GM19023 (cell line): ENCODE results near the gene ARL3.
"Not testable (repeated sequence)": the region's sequence is repeated elsewhere in the genome, so short reads cannot be mapped to it uniquely, and the experiment has no call there.

ENCODE experiments used
- ATAC-seq: cut with Tn5 transposase; IDR thresholded peaks from one replicate; pipeline ENCODE4 v1.9.1; 2021; ENCODE audit warnings: mild to moderate bottlenecking, moderate library complexity; ENCODE audit not compliant: unreplicated experiment

Gene ARL3

DNA sequence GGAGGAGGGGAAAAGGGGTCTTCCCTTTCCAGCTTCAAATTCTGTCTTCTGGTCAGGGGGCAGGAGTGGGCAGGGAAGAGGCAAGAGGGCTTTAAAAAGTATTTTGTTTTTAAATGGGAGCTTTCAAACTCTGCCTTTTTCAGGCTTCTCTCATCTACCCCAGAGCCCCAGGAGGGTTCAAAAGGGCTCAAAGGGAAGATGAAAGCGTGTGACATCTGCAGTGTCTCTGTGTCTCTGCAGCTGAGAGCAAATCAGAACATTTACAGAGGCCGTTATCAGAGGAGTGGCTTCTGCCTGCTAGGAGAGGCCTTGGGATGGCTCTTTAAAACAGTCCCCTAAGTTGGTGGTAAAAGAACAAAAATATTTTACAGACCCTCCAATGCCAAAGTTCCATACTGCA is 39.6 kb downstream of the ARL3 start:
- no peak for ATAC-seq

DNA sequence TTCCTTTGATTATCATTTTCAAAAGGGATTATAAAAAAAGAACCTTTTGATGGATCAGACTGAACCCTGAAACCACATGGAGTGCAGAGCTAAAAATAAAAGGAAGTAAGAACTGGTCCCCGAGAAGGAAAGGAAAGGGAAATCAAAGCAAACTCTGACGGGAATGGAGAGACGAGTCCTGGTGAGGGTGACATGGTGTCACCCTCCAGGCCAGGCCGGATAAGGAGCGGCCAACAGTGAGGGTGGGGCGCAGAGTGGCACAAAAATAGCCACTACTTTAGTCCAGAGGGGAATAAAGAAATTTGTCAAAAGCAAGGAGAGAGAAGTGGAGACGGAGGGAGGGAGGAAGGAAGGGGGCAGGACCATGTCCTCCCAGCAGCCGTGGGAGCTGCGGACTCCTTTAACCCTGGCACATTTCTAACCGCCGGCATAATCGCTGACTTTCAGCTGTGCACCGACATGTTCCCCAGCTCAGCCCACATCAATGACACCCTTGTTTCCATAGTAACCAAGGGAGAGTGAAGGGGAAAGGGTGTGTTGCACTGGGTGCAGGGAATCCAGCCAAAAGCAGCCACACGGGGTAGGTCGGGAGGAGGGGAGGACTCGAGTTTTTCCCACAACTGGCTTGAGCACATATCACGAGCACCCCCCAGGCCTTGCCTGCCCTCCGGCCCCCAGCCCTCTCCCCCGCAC is 40.2 kb downstream of the ARL3 start:
- no peak for ATAC-seq

DNA sequence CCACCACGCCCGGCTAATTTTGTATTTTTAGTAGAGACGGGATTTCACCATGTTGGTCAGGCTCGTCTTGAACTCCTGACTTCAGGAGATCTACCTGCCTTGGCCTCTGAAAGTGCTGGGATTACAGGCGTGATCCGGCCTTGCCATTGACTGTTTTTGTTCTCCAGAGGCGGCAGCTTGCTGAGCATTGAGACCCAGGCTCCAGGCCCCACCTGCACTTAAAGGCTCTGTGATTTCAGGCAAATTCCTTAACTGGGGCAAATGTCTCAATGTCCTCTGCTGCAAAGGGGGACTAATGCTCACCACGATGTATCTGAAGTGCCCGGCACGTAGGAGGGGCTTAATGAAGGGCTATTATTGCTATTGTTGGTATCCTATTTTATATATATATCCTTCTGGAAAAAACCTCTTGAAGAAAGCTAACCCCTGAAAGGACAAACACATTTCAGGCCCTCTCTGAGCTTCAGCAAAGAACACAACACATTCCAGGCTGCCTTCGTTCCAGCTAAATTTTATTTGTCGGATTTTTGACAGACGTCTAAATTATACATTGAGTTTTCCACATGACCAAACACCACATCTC is 40.9 kb downstream of the ARL3 start:
- no peak for ATAC-seq

DNA sequence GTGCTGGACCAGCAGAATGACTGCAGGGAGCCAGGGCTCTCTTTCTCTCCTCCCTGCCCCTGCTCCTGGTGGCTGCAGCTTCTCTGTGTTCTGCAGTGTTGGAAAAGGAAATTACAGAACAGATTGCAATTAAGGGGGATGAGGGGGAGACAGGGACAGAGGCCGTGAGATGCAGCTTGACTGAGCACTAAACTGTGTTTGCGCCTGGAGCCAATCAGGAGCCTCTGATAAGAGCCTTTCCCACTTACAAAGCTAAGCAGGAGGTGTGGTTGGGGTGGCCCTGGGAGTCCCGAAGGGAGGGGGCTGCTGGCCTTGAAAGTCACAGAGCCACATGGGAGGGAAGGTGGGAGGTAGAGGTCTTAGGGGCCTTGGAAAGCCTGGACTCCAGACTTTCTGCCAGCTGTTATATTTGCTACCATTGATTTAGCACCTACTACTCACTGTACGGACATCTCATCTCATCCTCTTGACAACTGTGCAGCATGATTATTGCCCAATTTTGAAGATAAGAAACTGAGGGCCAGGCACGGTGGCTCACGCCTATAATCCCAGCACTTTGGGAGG is 43.2 kb downstream of the ARL3 start:
- ATAC-seq, result no peak

DNA sequence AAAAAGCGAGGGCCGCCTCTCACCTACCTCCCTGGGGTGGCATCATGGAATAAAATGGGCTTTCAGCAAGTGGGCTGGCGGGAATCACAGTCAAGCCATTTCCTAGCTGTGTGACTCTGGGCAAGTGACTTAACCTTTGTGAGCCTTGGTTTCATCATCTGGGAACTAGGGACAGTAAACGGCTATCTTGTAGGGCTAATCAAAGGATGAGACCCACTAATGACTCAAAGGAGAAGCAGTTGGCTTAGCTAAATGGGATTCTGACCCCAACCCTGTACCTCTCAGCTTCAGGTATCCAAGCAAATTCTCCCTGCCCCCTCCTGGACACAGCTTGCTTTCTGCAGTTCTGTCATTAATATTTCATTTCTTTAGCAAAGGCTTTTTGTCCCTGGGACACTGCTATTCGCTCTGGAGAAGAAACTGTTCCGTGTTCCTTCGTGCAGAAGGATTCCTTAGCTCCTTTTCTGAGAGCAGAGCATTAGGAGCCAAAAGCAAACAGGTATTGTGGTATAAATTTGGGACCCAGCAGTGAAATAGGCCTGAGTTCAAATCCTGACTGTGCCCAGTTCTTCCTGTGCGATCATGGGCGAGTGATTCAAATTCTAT is 44.0 kb downstream of the ARL3 start:
- ATAC-seq, result no peak

DNA sequence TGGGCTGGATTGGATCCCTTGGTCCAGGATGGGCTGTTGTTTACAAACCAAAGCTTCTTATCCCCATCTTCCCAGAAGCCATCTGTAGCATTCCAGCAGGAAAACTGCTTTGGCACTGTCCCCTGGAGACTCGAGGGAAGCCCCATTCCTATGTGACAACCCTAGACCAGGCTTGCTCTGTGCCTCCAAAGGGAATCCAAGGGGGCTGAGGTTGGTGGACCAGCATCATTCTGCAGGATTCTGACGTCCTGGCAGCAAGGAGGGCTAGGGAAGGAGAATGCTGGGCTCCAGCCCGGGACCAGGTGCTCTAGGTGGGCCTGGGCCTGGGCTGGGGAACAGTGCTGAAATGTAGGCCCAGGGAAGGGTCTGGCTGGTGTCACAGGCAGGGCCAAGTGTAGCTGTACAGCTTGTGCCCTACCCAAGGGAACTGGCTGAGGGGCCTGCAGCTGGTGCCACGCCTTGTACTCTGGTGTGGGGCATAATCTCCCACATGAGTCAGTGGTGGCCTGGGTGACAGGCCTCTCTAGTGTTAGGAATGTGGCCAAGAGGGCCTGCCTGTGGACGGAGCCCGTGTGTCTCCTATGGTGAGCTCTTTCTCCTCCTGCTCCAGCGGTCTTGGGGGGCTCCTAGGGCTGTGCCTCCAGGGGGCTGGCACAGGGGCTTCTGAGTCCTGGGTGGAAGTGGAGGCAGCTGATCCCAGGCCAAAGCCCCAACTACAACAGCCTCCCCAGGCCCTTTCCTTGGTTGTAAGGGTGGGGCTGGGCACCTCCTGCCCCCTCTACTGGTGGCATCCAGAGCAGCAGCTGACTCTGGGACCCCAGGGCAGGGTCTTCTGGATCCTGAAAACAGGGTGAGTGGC is 44.8 kb downstream of the ARL3 start:
- no peak for ATAC-seq

DNA sequence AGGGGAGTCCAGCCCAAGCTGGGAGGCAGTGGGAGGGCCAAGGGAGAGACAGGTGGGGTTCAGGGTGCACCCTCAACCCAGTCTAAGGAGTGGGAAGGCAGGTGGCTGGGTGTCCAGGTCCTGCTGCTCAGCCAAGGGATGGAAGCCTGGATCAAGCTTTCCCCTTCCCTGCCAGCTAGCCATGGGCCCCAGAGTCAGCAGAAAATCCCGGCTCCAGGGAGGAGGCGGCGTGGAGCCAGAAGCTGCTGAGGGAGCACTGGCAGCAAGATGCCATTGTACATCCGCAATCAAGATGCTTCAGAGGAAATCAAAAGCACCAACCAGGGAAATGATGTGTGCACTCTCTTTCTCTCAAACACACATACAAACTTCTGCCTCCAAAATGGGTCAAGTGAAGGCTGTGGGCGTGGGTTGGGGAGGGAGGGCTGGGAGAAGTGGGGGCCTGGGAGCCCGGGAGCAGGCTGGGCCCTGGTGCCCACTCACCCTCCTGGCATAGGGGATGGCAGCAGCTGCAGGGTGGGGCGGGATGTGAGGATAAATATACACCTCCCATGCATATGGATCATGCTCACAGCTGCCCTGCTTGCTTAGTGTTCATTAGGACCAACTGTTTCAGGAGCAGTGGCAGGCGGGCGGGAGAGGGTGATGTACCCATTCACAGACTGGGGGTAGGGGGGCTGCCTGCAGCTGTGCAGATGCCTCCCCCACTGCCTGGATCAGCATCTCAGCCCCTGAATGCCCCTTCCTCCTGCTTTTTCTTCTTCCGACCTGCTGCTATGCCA is 45.7 kb downstream of the ARL3 start:
- no peak for ATAC-seq

DNA sequence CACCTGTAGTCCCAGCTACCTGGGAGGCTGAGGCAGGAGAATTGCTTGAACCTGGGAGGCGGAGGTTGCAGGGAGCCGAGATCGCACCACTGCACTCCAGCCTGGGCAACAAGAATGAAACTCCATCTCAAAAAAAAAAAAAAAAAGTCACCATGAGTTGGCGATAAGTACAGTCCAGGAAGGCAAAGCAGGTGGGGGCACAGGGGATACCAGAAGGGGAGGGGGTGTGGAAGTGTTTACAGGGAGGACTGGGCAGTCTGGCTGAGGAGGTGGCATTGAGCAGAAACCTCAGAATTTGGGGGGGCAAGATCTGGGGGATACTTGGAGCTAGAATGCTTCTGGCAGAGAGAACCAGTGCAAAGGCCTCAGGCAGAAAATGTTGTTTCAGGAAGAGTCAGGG is 46.8 kb downstream of the ARL3 start:
- not testable (repeated sequence) for ATAC-seq

DNA sequence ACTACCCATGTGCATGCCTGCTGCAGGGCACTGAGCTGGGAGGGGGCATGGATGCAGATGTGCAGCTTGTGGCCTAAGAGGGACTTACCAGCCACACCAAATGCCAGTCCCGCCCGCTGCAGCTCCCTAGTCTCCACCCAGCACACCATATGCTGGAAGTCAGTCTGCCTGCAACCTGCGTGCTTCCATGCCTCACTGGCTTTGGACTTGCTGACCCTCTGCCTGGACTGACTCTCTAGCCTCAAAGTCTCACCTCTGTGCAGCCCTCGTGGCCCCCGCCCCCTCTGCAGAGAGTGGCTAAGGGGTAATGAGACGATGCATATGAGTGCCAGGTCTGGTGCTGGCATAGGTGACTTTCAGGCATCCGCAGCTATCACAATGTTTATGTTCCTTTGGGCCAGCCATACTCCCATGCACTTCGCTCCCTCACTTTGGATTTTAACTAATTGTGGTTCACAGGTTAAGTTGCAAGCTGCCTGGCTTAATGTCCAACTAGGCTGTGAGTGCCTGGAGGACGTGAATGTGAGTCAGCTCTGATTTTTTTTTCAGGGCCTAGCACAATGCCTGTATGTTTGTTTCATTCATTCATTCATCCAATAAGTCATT is 48.2 kb downstream of the ARL3 start:
- no peak for ATAC-seq

DNA sequence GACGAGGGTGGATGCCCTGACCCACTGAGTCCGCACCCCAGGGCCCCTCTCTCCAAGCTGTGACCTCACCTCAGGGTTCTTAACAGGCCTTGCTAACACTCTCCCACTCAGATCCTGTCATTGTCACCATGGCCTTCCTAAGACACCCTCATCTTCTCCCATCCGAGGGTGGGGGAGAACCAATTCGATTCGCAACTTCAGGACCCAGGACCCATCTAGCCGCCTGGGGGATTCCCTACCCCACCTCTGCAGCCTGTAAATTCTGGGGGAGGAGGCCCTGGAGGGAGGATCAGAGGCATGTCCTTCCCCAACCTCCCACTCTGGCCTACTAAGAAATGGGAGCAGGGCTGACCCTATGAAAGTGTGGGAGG is 52.6 kb downstream of the ARL3 start:
- ATAC-seq, result peak; percentile 21

DNA sequence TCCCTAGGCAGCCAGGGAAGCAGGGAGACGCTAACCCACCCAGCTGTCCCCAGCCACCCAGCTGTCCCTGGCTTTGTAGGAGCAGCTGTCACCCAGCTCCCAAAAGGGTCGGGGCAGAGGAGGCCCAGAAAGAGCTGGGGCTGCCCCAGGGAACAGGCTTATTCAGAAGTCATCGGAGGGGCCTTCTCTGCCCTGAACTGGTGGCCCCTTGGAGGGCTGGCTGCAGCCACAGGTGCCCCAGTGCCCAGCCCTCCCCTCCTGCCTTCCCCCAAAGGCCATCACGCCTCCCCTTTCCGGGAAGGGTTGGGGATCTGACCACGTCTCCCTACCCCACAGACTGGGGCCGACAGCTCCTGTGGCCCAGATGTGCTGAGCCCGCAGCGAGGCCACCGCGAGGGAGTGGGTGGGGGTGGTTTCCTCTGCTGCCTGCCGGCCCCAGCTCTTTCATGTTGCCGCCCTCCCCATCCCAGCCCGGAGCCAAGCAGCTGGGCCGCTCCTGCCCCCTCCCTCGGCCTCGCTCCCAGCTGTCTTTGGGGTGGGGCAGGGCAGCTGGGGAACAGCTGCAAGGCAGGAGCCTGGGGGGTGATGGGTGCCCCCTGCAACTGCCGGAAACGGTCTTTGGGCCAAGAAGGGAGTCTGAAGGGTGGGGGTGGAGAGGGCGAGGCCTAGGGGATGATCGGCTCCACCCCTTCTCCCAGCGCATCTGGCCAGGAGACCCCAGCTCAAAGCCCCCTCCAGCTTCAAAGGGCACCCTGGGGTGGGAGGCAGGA is 53.1 kb downstream of the ARL3 start:
- ATAC-seq, result peak; percentile 86

DNA sequence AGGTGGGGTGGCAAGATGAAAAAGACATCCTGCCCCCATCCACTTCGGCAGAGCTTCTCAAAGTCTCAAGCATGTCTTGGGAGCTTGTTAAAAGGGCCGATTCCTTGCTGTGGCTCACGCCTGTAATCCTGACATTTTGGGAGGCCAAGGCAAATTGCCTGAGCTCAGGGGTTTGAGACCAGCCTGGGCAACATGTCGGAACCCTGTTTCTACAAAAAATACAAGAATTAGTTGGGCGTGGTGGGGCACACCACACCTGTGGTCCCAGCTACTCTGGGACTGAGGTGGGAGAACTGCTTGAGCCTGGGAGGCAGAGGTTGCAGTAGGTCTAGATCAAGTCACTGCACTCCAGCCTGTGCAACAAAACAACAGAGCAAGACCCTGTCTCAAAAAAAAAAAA is 55.4 kb downstream of the ARL3 start:
- no peak for ATAC-seq

DNA sequence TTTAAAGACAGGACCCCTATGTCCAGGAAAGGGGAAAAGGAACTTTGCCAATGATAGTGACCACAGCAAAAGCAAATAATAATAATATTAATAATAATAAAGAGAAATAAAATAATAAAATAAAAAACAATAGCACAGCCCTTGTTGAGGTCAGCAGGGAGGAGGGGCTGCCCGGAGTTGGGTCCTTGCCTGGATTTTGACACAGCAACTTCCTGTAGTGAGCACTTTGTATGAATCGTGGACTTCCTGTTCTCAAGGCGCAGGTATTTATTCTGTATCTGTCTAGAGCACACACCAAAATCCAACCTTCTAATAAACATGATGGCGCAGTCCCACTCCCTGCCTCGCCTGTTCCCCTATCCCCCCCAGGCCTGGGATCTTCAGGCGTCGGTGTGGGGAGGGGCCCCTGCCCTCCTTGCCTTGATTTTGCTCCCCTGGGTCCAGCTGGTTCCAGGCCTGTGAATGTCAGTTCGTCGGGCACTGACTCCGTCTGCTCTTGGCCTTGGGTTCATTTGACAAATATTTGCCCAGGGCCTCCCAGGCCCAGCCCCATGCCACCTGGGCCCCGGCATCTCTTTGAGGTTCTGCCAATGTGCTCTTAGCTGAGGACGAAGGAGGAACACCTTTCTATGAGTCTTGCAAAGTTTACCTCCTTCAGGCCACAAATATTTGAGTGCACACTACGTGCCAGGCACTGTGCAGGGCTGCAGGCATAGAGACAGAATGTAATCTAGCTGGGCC is 56.0 kb downstream of the ARL3 start:
- ATAC-seq, result no peak

DNA sequence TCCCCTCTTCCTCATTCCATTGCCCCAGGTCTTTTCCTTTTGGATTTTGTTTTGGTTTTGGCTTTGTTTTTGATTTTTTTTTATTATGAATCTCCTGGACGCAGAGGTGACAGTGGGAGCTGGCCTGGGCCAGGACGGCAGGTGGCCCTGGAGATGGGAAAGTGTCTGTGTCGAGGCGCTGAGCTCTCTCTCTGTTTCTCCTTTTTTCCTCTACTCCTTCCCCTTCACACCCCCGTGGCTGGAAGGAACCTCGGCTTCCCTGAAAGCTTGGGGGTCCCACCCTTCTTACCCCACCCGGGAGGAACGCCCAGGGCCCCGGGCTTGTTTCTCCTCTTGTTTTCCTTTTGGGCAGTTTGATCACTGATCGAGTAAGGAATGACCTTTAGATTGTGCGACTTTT is 56.7 kb downstream of the ARL3 start:
- no peak for ATAC-seq

DNA sequence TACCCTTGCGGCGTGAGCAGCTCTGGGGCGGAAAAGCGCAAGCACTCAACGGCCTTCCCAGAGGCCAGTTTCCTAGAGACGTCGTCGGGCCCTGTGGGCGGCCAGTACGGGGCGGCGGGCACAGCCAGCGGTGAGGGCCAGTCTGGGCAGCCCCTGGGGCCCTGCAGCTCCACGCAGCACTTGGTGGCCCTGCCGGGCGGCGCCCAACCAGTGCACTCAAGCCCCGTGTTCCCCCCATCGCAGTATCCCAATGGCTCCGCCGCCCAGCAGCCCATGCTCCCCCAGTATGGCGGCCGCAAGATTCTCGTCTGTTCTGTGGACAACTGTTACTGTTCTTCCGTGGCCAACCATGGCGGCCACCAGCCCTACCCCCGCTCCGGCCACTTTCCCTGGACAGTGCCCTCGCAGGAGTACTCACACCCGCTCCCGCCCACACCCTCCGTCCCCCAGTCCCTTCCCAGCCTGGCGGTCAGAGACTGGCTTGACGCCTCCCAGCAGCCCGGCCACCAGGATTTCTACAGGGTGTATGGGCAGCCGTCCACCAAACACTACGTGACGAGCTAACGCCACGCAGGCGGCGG is 57.3 kb downstream of the ARL3 start:
- ATAC-seq, result no peak

DNA sequence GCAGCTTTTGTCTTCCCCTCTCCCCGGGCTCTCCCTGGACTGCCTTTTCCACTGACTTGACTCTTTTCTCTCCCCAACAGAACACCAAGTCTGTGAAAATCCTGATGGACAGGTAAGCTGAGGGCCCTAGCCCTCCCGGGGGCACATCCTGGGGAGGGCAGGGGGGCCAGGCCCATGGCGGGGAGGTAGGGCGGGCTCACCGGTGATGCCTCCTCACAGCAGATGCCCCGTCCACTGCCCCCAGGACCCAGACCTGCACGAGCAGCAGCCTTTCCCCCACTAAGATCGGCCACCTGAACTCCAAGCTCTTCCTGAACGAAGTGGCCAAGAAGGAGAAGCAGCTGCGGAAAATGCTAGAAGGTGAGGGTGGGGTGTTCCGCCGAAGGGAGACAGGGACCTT is 58.2 kb downstream of the ARL3 start:
- no peak for ATAC-seq

DNA sequence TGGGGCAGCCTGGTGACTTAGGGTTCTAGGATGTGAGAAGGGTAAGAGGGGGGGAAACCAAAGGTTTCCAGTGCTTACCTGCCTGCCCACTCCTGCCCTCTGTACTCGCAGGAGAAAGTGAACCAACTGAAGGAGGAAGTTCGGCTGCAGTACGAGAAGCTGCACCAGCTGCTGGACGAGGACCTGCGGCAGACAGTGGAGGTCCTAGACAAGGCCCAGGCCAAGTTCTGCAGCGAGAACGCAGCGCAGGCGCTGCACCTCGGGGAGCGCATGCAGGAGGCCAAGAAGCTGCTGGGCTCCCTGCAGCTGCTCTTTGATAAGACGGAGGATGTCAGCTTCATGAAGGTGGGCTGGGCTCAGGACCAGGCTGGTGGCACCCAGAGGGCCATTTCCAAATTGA is 59.2 kb downstream of the ARL3 start:
- ATAC-seq, result no peak

DNA sequence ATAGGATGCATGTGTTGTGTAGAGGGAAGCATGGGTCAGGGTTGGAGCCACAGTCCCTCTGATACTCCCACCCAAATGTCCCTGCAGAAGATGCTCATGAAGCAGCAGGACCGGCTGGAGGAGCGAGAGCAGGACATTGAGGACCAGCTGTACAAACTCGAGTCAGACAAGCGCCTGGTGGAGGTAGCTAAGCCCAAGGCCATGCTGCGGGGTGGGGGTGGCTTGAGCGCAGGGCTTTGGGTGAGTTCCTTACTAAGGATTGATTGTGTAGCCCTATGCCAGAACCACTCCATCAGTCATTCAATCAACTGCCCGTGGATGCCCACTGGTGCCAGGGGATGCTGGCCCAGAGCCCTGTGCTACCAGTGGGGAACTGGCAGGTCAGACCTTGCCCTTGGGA is 59.6 kb downstream of the ARL3 start:
- ATAC-seq, result no peak
